ENCODE results near the gene PDILT.

PDILT gene

GRCh38 chr16:20333120-20333519 lies 71.4 kb downstream of the PDILT start:
- no peak for TF ChIP-seq CTCF (IDR thresholded peaks at IDR 0.05; ENCODE audit: low read depth, low read length)
- no peak overlapping the region for H3K4me3 ChIP-seq (ENCODE audit: low read depth, low read length)

- H3K4me3 ChIP-seq (ENCODE audit: low read depth, low read length), result no peak overlapping the region
- TF ChIP-seq CTCF (IDR thresholded peaks at IDR 0.05; ENCODE audit: low read depth, low read length), result no peak
Measured at GRCh38 chr16:20332411-20332810, 72.1 kb downstream of the PDILT start.

GRCh38 chr16:20331635-20332034 lies 72.9 kb downstream of the PDILT start:
- no peak for TF ChIP-seq CTCF (IDR thresholded peaks at IDR 0.05; ENCODE audit: low read depth, low read length)
- H3K4me3 ChIP-seq (ENCODE audit: low read depth, low read length), result no peak overlapping the region

GRCh38 chr16:20329392-20330138 lies 75.0 kb downstream of the PDILT start:
- H3K4me3 ChIP-seq (ENCODE audit: low read depth, low read length), result no peak overlapping the region
- no peak for TF ChIP-seq CTCF (IDR thresholded peaks at IDR 0.05; ENCODE audit: low read depth, low read length)

GRCh38 chr16:20327444-20328041 lies 77.0 kb downstream of the PDILT start, which contains the start of gene GP2:
Gene GP2 (minus strand): TSS chr16:20327513. CDS start chr16:20326431, 1,082 bp downstream.
- no peak for TF ChIP-seq CTCF (IDR thresholded peaks at IDR 0.05; ENCODE audit: low read depth, low read length)
- H3K4me3 ChIP-seq (ENCODE audit: low read depth, low read length), result no peak within 1 kb of the TSS

GRCh38 chr16:20326321-20326720 lies 78.2 kb downstream of the PDILT start:
- TF ChIP-seq CTCF (IDR thresholded peaks at IDR 0.05; ENCODE audit: low read depth, low read length), result no peak
- H3K4me3 ChIP-seq (ENCODE audit: low read depth, low read length), result no peak overlapping the region

GRCh38 chr16:20325005-20325404 lies 79.5 kb downstream of the PDILT start:
- no peak overlapping the region for H3K4me3 ChIP-seq (ENCODE audit: low read depth, low read length)
- no peak for TF ChIP-seq CTCF (IDR thresholded peaks at IDR 0.05; ENCODE audit: low read depth, low read length)

Measured in WI38 (cell line).